Medulla oblongata (tissue), 1 donor: ENCODE data around the gene RCAN2.

Source experiments
- DNase-seq: peaks from one replicate; pipeline ENCODE4 v3.0.0-alpha.2; 2015; ENCODE audit errors: extremely low spot score

RCAN2 gene

DNA sequence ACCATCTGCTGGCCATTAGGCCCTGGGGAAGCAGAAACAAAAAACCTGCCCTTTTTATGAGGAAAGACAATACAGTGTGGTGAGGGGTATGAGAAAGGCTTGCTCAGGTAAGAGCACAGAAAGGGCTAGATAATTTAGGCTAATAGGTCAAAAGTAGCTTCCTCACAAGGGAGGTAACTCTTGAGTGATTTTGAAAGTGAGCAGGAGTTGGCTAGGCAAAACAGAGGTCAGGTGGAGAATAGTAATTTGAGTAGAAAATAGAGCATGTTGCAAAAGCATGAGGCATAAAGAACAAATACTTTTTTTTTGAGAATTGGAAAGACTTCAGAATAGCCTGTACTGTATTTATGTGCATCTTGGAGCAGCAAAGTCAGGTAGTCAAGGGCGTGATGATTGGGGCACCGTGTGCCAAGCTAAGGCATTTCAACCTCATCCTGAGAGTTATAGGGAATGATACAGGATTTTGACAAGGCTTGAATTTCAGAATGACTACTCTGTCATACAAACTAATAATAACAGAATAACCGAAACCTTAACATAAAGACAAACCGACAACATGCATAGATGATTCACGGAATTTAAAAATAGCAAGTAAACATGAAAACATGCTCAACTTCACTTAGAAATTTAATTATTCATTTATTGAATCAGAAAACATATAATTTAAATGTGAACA lies 197.5 kb downstream of the RCAN2 start:
- no peak for DNase-seq

DNA sequence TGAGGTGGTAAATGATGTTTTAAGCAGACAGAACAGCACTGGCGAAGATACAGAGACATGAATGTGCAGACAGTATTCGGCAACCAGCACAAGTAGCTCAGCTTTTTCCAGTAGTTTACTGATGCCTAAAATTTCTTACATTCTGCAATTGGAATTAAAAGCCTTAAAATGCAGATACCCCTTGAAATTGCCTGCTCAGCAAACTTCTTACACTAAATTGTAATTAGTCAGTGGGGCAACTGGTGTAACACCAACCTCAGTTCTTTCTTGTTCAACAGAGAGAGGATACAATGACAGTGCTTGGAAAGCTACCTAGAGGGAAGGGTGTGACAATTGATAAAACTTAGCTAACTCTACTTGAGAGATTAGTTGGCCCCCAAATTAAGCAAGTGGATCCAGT lies 199.4 kb downstream of the RCAN2 start:
- DNase-seq = no peak

DNA sequence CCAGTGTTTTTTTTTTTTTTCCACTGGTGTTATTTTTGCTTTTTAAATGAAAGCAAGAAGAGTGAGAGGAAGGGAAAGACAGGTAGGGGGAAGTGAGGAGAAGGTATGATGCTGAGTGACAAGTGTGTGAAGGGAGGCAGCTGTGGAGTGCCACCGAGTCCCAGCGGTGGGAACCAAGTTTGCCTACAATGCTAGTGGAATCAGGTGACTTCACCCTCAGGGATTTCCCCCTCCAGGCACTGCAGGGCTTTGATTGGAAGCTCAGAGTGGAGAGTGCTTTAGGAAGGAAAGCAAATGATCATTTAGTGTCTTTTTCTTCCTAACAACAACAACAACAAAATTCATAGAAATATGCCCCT lies 200.0 kb downstream of the RCAN2 start:
- DNase-seq = no peak

DNA sequence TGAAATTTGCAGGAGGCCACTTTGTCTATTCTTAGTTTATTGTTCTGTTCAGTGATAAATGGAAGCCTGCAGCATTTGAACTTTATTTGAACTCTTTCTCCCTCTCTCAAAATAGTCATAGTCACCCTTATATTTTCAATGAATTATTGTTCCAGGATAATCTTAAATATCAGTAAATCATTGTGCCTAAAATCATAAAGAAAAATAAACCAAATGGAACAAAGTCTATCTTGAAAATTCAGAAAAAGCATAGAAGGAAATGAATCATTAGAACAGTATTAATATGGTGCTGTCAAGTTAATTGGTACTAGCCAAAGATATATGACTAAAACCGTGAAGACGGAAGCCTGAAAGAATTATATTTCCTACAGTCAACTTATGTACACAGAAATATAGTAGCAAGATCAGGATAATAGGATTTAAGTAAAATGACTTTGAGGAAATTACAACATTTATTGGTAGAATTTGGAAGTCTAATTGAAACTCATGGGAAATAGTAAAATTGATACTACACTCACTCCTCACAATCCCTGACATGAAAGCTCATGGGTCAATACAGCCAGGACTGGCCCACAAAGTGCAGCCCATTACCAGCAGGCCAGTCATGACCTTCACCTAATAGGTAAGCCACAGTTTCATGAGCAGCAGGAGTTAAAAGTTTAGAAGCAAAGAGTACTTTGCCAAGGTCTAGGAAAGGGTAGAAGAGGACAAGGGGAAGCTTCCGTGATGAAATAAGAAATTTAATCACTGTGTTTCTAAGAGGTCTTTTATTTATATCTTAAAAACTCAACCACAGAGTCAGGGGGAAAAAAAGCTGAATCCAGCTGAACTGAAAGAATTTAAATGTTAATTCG lies 200.6 kb downstream of the RCAN2 start:
- no peak for DNase-seq

DNA sequence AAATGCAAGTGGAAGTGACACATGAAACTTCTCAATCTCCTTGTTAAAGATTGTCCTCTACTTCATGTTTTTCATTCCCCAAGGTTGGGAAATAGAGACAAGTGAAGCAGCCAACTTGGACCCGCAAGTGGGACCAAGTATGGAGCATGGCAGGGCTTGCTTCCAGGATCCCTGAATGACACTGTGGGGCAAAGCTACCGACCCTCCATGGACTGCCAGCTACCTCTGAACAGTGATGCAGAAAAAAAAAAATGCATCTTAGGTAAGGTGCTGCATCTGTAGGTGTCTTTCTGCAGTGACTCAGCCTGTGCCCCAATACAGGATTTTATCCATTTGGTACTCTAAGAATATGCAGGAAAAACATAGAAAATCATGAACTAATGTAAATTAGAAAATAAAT lies 201.4 kb downstream of the RCAN2 start:
- no peak for DNase-seq

DNA sequence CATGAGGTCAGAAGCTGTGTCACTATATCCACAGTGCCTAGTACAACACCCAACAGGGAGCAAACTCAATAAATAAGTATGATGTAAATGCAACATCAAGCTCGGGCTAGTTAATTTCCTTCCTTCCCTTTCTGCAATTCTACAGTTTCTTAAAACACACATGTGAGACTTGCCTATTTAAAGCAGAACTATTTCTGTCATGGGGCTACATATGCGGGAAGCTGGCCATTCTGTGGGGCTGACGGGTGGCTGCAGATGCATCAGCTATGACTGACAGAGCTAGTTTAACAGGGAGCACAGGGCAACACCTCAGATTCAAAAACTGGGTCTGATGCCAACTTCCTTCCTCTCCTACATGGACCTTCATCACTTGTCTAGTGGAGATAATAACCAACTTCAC lies 202.4 kb downstream of the RCAN2 start:
- DNase-seq = no peak

DNA sequence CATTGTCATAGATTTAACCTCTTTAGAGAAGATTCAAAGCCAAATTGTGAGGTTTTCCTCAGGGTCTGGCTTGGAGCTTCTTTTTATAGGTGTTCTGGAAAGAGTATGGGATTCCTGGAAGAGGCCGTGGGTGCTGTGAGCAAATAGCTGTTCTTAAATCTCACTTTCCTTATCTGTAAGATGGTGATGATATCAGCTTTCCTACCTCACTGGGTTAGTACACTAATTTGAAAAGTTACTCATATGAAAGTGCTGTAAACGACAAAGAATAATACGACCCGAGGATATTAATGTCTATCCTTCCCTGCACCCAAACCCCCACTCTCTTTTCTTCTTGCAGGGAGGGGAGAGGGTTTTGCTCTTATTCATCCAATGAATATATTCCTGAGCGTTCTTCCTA lies 203.6 kb downstream of the RCAN2 start:
- DNase-seq = no peak

DNA sequence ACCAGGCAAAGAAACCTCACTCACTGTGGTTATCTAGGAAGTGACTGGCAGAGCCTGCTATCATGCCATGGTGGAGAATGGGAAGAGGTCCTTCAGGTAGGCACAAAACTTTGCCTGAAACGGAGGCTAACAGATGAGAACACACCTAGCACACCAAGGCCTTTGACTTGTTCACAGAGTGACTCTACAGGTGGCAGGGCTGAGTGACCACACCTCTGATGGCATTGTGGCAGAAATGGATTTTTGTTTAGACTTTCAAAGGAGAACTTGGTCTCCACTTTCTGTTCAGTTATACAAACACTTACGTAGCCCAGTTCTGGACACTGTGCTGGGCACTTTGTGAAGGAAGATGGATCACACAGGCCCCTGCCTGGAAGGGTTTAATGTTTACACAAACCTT lies 204.2 kb downstream of the RCAN2 start:
- DNase-seq = no peak

DNA sequence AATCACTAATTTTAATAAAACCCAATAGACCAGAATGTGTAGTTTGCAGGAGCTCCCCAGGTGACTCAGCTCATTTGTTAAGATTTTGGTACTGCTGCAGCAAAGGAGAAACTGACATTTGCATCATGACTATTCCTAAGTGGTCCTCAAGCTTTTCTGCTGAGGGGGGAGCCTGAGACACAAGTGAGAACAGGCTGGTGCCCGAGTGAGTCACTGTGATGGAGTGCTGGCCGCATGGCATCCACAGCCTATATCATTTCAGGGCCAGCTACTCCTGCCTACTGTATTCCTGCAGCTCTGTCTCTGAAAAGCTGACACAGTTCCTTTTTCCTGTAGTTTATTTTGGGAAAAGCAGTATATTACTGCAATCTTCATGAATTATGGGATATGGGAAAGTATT lies 206.8 kb downstream of the RCAN2 start:
- DNase-seq = no peak

DNA sequence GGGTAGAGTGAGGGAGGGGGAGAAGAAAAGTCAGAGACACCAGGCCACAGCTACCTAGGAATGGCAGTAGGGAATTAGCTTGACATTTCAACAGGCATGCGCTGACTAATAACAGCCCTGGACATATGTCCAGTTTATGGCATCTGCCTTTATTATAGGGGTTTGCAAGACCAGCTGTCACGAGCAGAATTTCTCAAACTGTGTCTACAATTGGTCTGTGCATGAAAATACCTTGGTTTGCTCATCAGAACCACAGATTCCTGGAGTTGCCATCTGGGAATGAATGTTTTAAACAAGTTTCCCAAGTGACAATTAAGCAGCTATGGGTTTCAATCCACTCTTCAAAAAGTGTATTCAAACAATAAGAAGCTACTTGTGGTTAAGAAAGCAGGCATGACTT lies 210.1 kb downstream of the RCAN2 start:
- no peak for DNase-seq

DNA sequence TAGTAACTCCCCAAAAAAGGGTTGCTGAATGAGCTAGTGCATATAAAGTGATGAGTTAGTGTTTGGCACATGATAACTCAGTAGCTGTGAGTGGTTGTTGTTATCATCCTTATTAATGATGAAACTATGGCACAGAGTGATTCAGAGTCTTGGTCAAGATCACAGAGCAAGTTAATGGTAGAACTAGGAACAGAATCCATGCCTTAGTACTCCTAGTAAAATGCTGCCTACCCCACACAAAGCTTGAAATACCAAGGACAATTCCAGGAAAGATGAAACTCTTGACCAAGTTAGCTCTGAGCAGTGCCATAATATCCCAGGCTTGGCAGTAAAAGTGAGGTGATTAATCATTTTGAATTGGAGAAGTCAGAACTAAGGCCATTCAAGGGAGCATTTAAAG lies 211.4 kb downstream of the RCAN2 start:
- no peak for DNase-seq

DNA sequence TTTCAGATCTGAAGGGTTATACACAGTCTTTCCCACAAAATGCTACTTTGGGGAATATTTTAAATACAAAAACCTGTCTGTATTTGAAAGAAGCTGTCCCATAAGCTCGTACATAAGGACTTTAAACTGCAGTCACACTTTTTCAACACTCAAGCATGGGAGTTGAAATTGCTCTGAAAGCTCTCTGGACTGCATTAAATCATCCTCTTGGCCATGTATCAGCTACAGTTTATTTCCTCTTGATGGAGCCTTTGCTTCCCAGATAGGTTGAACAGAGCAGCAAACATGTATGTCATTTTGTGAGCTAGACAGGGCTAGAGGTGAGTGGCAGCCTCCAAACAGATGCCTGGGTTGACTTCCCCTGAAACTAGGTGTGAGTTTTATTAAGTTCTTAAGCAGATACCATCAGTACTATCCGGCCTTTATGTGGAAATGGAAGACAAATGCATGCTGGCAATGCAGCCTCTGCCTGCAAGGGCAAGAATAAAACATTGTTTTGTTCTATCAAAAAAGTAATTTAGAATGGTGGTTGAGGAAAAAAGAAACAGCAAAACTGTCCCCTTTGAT lies 214.6 kb downstream of the RCAN2 start:
- DNase-seq = peak; percentile 51

DNA sequence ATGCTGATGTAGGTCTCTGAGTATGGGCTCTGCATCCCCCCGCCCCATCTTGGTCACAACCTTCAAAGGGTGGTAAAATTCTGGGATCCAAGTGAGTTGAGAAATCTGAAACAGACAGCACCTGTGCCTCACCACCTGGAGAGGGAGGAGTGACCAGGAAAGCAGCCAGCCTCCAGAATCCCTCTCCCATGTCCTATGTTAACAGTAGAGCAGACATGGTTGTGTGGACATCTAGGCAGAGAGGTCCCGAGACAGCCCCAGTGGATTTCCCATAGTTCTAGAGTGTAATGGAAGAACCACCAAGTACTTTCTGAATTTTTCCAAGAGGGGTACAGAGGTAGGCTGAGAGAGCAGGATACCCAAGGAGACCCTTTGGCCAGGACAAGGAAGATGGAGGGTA lies 216.7 kb downstream of the RCAN2 start:
- no peak for DNase-seq

DNA sequence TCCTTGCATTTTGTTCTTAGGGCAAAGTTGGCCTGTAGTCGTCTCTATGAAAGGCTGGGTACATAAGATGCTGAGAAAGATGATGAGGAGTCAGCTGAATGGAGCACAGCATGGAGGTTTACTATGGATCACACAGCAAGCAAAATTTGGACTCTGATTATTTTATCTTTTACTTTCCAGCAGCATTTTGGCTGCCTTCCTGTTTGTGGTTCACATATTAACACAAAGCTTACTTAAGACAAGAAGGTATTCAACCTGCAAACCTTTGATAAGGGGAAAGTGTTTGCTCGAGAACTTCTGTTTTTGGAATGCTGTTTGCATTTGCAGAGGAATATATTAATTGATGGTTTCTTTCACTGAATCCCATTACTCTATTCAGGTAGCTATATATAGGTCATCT lies 217.3 kb downstream of the RCAN2 start:
- no peak for DNase-seq

DNA sequence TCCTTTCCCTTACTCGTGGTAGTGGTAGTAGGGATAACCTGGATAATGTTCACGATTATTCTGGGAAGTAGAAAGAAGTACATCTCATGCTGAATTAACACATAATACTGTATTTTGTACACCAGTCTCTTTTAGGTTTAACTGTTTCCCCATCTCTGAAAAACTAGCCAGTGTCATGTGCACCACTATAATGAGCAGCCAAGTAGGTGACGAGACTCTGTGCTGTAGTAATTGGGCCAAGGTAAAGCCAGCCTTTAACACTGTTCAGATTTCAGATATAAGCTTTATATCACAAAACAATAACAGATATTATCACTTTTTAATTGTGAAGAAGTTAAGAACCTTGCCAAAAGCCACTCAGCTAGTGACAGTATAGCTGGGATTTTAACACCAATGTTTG lies 219.5 kb downstream of the RCAN2 start:
- no peak for DNase-seq

DNA sequence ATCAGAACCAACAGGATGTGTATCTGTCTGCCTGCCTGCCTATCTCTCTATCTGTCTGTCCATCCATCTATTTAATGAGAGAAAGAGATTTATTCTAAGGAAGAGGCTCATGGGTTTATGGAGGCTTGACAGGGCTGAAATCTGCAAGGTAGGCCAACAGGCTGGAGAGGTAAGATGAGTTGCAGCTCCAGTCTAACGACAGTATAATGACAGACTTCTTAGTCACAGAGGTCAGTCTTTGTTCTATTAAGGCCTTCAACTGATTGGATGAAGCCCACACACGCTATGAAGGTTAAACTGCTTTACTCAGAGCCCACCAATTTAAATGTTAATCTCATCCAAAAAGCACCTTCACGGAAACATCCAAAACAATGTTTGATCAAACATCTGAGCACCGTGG lies 220.1 kb downstream of the RCAN2 start:
- no peak for DNase-seq

DNA sequence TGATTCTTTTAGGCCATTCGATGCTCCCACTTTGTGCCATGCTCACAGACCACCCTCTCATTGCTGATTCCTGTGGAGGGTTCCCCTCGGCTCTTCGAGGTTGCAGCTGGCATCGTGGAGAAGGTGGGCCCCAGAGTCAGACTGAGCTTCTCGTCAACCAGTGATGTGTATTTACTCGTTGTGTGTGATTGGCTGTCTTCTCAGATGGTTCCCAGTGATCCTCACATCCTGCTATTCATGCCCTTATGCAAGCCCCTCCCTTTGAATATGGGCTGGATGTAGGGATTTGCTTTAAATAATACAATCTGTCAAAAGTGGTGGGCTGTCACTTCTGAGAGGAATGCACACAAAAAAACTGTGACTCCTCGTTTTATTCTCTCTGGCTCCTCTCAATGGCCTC lies 220.9 kb downstream of the RCAN2 start:
- DNase-seq = no peak

DNA sequence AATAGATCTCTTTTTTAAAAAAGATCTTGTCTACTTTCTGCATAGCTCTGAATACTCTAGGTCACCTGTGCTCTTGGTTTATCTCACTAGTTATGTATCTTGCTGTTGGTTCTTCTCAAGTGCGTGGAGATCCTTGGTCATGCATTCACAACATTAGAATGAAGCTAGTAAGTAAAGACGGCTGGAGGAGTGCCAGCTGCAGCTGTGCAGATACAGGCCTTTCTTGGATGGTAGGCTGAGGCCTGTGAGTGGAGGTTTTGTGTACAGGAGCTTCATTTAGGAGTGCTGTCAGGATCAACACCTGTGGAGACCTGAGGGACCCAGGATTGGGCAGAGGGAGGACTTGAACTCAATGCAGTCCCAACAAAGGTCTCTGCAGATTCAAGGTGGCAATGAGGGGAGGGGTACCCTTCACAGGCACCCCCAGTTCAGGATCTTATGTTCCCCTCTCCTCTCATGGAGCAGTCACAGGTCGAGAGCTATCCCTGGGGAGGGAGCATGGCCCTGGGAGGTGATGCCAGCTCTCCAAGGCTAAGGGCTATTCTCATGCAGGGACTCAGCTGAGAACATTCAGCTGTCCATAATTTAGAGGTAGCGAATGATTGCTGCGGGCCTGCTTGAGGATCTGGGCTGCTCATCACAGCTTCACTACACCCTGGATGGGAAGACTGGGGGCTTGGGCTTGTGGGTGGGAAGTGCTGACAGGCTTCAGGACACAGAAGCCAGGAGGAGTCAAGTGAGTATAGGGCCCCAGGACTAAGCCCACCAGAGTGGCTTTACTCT lies 221.6 kb downstream of the RCAN2 start:
- peak; percentile 33 for DNase-seq

DNA sequence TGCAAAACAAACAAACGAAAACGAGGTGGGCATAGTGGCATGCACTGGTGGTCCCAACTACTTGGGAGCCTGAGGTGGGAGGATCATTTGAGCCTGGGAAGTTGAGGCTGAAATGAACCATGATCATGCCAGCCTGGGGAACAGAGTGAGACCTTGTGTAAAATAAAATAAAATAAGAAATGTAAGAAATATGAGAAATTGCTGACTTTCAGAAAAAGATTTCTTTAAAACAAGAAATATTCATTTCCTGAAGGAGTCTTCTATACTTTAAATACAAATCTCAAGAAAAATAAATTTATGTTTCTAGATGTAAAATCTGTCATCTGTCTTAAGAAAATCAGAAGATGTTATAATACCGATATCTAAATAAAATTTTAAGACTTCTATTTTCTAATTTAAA lies 223.7 kb downstream of the RCAN2 start:
- no peak for DNase-seq

DNA sequence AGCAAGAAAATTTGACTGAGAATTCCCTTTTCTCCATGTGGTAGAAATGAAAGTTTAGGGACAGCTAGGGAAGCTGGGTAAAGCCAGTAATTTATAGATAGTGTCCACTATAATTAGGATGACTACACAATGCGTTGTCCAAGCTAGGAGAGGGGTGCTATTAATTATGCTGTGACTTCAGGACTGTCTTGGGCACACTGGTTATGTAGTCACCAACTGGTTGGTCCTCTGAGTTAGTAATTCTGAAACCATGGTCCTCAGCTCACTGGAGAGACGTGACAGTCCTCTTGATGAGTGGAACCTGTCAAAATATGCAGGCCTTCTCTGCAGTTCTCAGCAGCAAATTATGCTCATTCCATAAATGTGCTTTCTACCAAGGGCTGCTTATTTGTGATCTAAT lies 225.9 kb downstream of the RCAN2 start:
- DNase-seq = no peak

DNA sequence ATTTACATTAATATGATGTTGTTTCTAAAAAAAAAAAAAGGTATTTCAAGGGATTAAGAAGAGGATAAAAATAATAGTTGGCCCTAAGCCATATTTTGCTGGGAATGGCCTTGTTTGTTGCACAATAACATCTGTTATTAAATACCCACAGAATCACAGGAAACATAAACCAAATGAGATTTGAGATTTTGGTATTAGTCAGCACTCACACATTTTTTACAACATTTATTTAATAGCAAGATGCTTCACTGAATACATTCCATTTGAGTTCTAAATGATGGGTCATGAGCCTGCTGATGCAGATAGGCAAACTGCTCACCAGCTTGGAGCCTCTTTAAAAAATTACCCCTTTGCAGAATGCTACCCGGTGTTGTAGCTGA lies 227.6 kb downstream of the RCAN2 start:
- DNase-seq = no peak

DNA sequence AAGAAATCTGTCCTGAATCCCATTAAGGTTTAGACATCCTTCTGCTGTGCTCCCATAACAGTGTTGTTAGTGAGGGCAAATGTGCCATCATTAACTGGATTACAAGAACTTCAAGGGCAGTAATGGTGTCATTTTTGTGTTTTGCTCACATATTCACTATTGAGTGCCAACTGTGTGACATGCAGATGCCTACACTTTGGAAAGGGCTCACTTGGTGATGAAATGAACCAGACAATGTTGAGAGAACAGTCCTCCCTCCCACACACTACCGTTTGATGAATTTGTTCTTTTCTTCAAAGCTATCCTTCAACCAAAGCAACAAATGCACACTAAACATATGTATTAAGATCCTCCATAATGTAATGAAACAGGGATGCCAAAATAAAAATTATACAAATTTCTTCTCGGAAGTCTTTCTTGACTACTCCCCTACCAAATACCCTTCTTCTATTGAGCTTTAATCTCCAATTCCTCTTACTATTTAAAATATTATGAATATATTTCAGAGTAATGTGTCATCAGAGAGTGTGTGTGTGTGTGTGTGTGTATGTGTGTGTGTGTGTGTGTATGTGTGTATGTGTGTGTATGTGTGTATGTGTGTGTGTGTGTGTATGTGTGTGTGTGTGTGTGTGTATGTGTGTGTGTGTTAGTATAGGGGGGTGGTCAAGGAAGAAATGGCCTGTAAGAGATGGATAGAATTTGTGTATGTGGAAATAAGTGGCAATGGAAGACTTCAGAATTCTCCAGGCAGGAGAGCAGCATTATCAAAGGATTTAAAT lies 228.1 kb downstream of the RCAN2 start:
- no peak for DNase-seq
